OCI-LY1 (cell line): ENCODE data around the gene PCSK2.

Experiments
- H2AFZ ChIP-seq: fragments of 200-600 bp; sonication (generic), shearing (Covaris generic); 2 replicates; pipeline ENCODE4 v1.6.0; 2014; ENCODE audit warnings: antibody characterized with exemption, mild to moderate bottlenecking, low read length
- H3F3A ChIP-seq: fragments of 200-600 bp; sonication (generic), shearing (Covaris generic); 2 replicates; pipeline ENCODE4 v1.6.0; 2014; ENCODE audit warnings: mild to moderate bottlenecking, antibody characterized with exemption, low read length, moderate library complexity; ENCODE audit not compliant: insufficient read depth
- H3K27ac ChIP-seq: fragments of 200-600 bp; sonication (generic); 2 replicates; pipeline ENCODE4 v1.5.1; 2014; ENCODE audit warnings: low read length, mixed run types, mild to moderate bottlenecking, low read depth; ENCODE audit not compliant: poor library complexity, severe bottlenecking
- H3K27me3 ChIP-seq: fragments of 200-600 bp; sonication (generic); 2 replicates; pipeline ENCODE4 v1.6.0; 2014; ENCODE audit warnings: antibody characterized with exemption, mild to moderate bottlenecking, low read length, moderate library complexity; ENCODE audit not compliant: insufficient read depth
- H3K36me3 ChIP-seq: fragments of 200-600 bp; sonication (generic); 2 replicates; pipeline ENCODE4 v1.6.1; 2014; ENCODE audit warnings: mild to moderate bottlenecking, antibody characterized with exemption, low read length, moderate library complexity, mixed read lengths; ENCODE audit not compliant: insufficient read depth
- H3K4me1 ChIP-seq: fragments of 200-600 bp; sonication (generic); 2 replicates; pipeline ENCODE4 v1.5.1; 2014; ENCODE audit warnings: mild to moderate bottlenecking, low read length, moderate library complexity; ENCODE audit not compliant: insufficient read depth, severe bottlenecking
- H3K4me2 ChIP-seq: fragments of 200-600 bp; sonication (generic), shearing (Covaris generic); 2 replicates; pipeline ENCODE4 v1.6.1; 2014; ENCODE audit warnings: low read length
- H3K4me3 ChIP-seq: fragments of 200-600 bp; sonication (generic); 2 replicates; pipeline ENCODE4 v1.5.1; 2014; ENCODE audit warnings: low read length, low read depth, mild to moderate bottlenecking, mixed read lengths; ENCODE audit not compliant: poor library complexity, severe bottlenecking
- H3K79me2 ChIP-seq: fragments of 200-600 bp; shearing (Covaris generic); 2 replicates; pipeline ENCODE4 v1.6.1; 2016; ENCODE audit warnings: mixed run types, low read length, mixed read lengths; ENCODE audit not compliant: insufficient read depth
- H3K9ac ChIP-seq: fragments of 200-600 bp; sonication (generic), shearing (Covaris generic); 2 replicates; pipeline ENCODE4 v1.6.1; 2014; ENCODE audit warnings: mild to moderate bottlenecking, low read length, mixed read lengths
- H3K9me2 ChIP-seq: fragments of 200-600 bp; sonication (generic), shearing (Covaris generic); 2 replicates; pipeline ENCODE4 v1.6.1; 2014; ENCODE audit warnings: low read depth, mild to moderate bottlenecking, low read length, mixed read lengths
- H3K9me3 ChIP-seq: fragments of 200-600 bp; shearing (Covaris generic); 2 replicates; pipeline ENCODE4 v1.6.1; 2014; ENCODE audit warnings: low read length, mixed read lengths
- H4K20me1 ChIP-seq: fragments of 200-600 bp; sonication (generic), shearing (Covaris generic); 2 replicates; pipeline ENCODE4 v1.6.0; 2016; ENCODE audit warnings: mild to moderate bottlenecking, low read length; ENCODE audit not compliant: insufficient read depth
- EZH2 ChIP-seq: fragments of 200-600 bp; sonication (generic), shearing (Covaris generic); IDR thresholded peaks from 2 replicates; pipeline ENCODE4 v1.8.0; 2017; ENCODE audit warnings: borderline replicate concordance, mixed run types, mild to moderate bottlenecking, antibody characterized with exemption, low read length, moderate library complexity, mixed read lengths
- TF ChIP-seq, protein P1 (sequence below): fragments of 200-600 bp; sonication (generic), shearing (Covaris generic); IDR thresholded peaks from 2 replicates; pipeline ENCODE4 v1.5.1; 2017; ENCODE audit warnings: mild to moderate bottlenecking, antibody characterized with exemption, low read length, moderate library complexity, mixed read lengths

The PCSK2 gene

GRCh38 chr20:17488916-17489600 is 262.2 kb downstream of the PCSK2 start:
- Histone ChIP-seq H3K4me1 (no peaks in the 10 kb centered on the region), H3K9ac (no peak overlapping the region), H3K79me2 (no peaks in the 10 kb centered on the region), H3K9me2 (no peaks in the 10 kb centered on the region), H3K4me3 (no peak overlapping the region), H3F3A (no peaks in the 10 kb centered on the region), H3K36me3 (no peaks in the 10 kb centered on the region), H3K4me2 (no peak overlapping the region), H3K27me3 (no peaks in the 10 kb centered on the region), H3K27ac (no peak overlapping the region), H3K9me3 (no peaks in the 10 kb centered on the region), H2AFZ (no peak overlapping the region), H4K20me1 (no peaks in the 10 kb centered on the region)
- TF ChIP-seq, protein P1, sequence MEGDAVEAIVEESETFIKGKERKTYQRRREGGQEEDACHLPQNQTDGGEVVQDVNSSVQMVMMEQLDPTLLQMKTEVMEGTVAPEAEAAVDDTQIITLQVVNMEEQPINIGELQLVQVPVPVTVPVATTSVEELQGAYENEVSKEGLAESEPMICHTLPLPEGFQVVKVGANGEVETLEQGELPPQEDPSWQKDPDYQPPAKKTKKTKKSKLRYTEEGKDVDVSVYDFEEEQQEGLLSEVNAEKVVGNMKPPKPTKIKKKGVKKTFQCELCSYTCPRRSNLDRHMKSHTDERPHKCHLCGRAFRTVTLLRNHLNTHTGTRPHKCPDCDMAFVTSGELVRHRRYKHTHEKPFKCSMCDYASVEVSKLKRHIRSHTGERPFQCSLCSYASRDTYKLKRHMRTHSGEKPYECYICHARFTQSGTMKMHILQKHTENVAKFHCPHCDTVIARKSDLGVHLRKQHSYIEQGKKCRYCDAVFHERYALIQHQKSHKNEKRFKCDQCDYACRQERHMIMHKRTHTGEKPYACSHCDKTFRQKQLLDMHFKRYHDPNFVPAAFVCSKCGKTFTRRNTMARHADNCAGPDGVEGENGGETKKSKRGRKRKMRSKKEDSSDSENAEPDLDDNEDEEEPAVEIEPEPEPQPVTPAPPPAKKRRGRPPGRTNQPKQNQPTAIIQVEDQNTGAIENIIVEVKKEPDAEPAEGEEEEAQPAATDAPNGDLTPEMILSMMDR: no peak
- no peak for TF ChIP-seq EZH2

GRCh38 chr20:17490501-17490900 is 263.7 kb downstream of the PCSK2 start:
- H3K27ac ChIP-seq: no peak overlapping the region
- no peaks in the 10 kb centered on the region for H3K36me3 ChIP-seq
- H3K79me2 ChIP-seq: no peaks in the 10 kb centered on the region
- H3K4me3 ChIP-seq: no peak overlapping the region
- TF ChIP-seq, protein P1: no peak
- TF ChIP-seq EZH2: no peak
- no peaks in the 10 kb centered on the region for H4K20me1 ChIP-seq
- H3K9me2 ChIP-seq: no peaks in the 10 kb centered on the region
- no peak overlapping the region for H3K4me2 ChIP-seq
- no peaks in the 10 kb centered on the region for H3K4me1 ChIP-seq
- H3K9me3 ChIP-seq: no peaks in the 10 kb centered on the region
- no peak overlapping the region for H3K9ac ChIP-seq
- H2AFZ ChIP-seq: no peak overlapping the region
- H3F3A ChIP-seq: no peaks in the 10 kb centered on the region
- H3K27me3 ChIP-seq: no peaks in the 10 kb centered on the region

- no peaks in the 10 kb centered on the region for H4K20me1 ChIP-seq
- H3K4me1 ChIP-seq: no peaks in the 10 kb centered on the region
- H3K27ac ChIP-seq: no peak overlapping the region
- H3K9me2 ChIP-seq: no peaks in the 10 kb centered on the region
- no peak overlapping the region for H3K4me2 ChIP-seq
- no peaks in the 10 kb centered on the region for H3F3A ChIP-seq
- H2AFZ ChIP-seq: no peak overlapping the region
- no peaks in the 10 kb centered on the region for H3K27me3 ChIP-seq
- TF ChIP-seq EZH2: no peak
- TF ChIP-seq, protein P1: no peak
- H3K9me3 ChIP-seq: no peaks in the 10 kb centered on the region
- H3K36me3 ChIP-seq: no peaks in the 10 kb centered on the region
- no peak overlapping the region for H3K9ac ChIP-seq
- H3K4me3 ChIP-seq: no peak overlapping the region
- no peaks in the 10 kb centered on the region for H3K79me2 ChIP-seq
Measured at GRCh38 chr20:17491041-17491440, 264.2 kb downstream of the PCSK2 start.
